Uterus (tissue), 4 donors: ENCODE measurements around the gene DNAH7. TPM values are rescaled to one million over a fixed set of nuclear protein-coding genes. Genes with fewer than 3 reads are reported as not detected.

Source experiments
- DNase-seq, 2 donors: peaks; one replicate each; pipeline ENCODE4 v3.0.0-alpha.2; 2019 to 2020
- H3K27ac ChIP-seq, 2 donors: fragments of 200-600 bp; sonication (generic); 1 replicate in 1 of 2; 2 replicates in 1 of 2; pipeline ENCODE4 v1.5.1; 2016 to 2018
- H3K27me3 ChIP-seq, 2 donors: fragments of 200-600 bp; sonication (generic); one replicate each; pipeline ENCODE4 v1.5.1; 2018 to 2019; ENCODE audit warnings: control low read depth in 1 of 2
- H3K36me3 ChIP-seq, 2 donors: fragments of 200-600 bp; sonication (generic); one replicate each; pipeline ENCODE4 v1.5.1; 2019; ENCODE audit warnings: control low read depth in 1 of 2
- H3K4me1 ChIP-seq, 2 donors: fragments of 200-600 bp; sonication (generic); one replicate each; pipeline ENCODE4 v1.5.1; 2018 to 2019; ENCODE audit warnings: control low read depth in 1 of 2
- H3K4me3 ChIP-seq, 2 donors: fragments of 200-600 bp; sonication (generic); 1 replicate in 1 of 2; 2 replicates in 1 of 2; pipeline ENCODE4 v1.5.1; 2018 to 2019; ENCODE audit warnings: mild to moderate bottlenecking in 1 of 2
- H3K9me3 ChIP-seq, 2 donors: fragments of 200-600 bp; sonication (generic); one replicate each; pipeline ENCODE4 v1.5.1; 2019; ENCODE audit warnings: control low read depth in 1 of 2
- CTCF ChIP-seq, 4 experiments: fragments of 200-600 bp in 2 of 4; fragments of 450-650 bp in 2 of 4; sonication (generic) in 2 of 4; IDR thresholded peaks; one replicate each; pipeline ENCODE4 v1.5.1; 2016 to 2019; ENCODE audit warnings: antibody characterized with exemption in 4 of 4, mild to moderate bottlenecking in 2 of 4, moderate library complexity in 1 of 4
- POLR2A ChIP-seq, 2 donors: fragments of 450-650 bp; IDR thresholded peaks; one replicate each; pipeline ENCODE4 v1.6.1; 2016; ENCODE audit warnings: antibody characterized with exemption in 2 of 2, mild to moderate bottlenecking in 1 of 2, moderate library complexity in 1 of 2
- intact Hi-C: fragments of 100-400 bp; cut with DNase I; formaldehyde crosslinking; loops from one replicate; pipeline ENCODE4 v1.15.1; 2023; ENCODE audit warnings: low total_unique reads
- total RNA-seq, 4 donors: library from RNA; depleted of rRNA in 3 of 4; stranded (reverse); fragments of >200 nt in 3 of 4; gene quantifications; one replicate each; pipeline versions ENCODE4 v1.1.0 to v1.2.4, GENCODE V29; 2014 to 2023
- donor health status: DM: yes; HTN: yes; CAD: no.

DNAH7 gene
- total RNA-seq, 4 donors from 2014 or later: 0.26 to 10.0 (median 1.7) TPM

GRCh38 chr2:195824478-195824877 lies 244.2 kb downstream of the DNAH7 start:
- no peak for DNase-seq
- no peaks in the 10 kb centered on the region for H3K27me3 ChIP-seq
- TF ChIP-seq POLR2A (IDR thresholded peaks at IDR 0.05) (no peak), CTCF (IDR thresholded peaks at IDR 0.05) (no peak)
- no peaks in the 10 kb centered on the region for H3K9me3 ChIP-seq
- H3K27ac ChIP-seq: no peak overlapping the region
- intact Hi-C loops: no loop called here
- no peaks in the 10 kb centered on the region for H3K4me1 ChIP-seq
- no peaks in the 10 kb centered on the region for H3K36me3 ChIP-seq
- no peak overlapping the region for H3K4me3 ChIP-seq

- TF ChIP-seq CTCF (IDR thresholded peaks at IDR 0.05): no peak
- TF ChIP-seq POLR2A (IDR thresholded peaks at IDR 0.05): no peak
- Histone ChIP-seq H3K9me3 (no peaks in the 10 kb centered on the region), H3K4me3 (no peak overlapping the region), H3K4me1 (no peaks in the 10 kb centered on the region), H3K27me3 (no peaks in the 10 kb centered on the region), H3K27ac (no peak overlapping the region), H3K36me3 (no peaks in the 10 kb centered on the region)
- no peak for DNase-seq
- intact Hi-C loops: no loop called here
Observed at GRCh38 chr2:195823206-195823605, 245.4 kb downstream of the DNAH7 start.

GRCh38 chr2:195821566-195821932 lies 247.1 kb downstream of the DNAH7 start:
- H3K27me3 ChIP-seq: no peaks in the 10 kb centered on the region
- no peaks in the 10 kb centered on the region for H3K4me1 ChIP-seq
- H3K4me3 ChIP-seq: no peak overlapping the region
- no peak overlapping the region for H3K27ac ChIP-seq
- no peak for DNase-seq
- intact Hi-C loops: no loop called here
- H3K9me3 ChIP-seq: no peaks in the 10 kb centered on the region
- TF ChIP-seq CTCF (IDR thresholded peaks at IDR 0.05) (no peak), POLR2A (IDR thresholded peaks at IDR 0.05) (no peak)
- no peaks in the 10 kb centered on the region for H3K36me3 ChIP-seq

- intact Hi-C loops: no loop called here
- Histone ChIP-seq H3K4me3 (no peak overlapping the region), H3K27me3 (no peaks in the 10 kb centered on the region), H3K36me3 (no peaks in the 10 kb centered on the region), H3K9me3 (no peaks in the 10 kb centered on the region), H3K27ac (no peak overlapping the region), H3K4me1 (no peaks in the 10 kb centered on the region)
- no peak for DNase-seq
- TF ChIP-seq CTCF (IDR thresholded peaks at IDR 0.05) (no peak), POLR2A (IDR thresholded peaks at IDR 0.05) (no peak)
Observed at GRCh38 chr2:195820867-195821565, 247.6 kb downstream of the DNAH7 start.

- Histone ChIP-seq H3K9me3 (no peaks in the 10 kb centered on the region), H3K27ac (no peak overlapping the region), H3K4me3 (no peak overlapping the region), H3K4me1 (no peaks in the 10 kb centered on the region), H3K27me3 (no peaks in the 10 kb centered on the region), H3K36me3 (no peaks in the 10 kb centered on the region)
- DNase-seq: no peak
- intact Hi-C loops: no loop called here
- TF ChIP-seq POLR2A (IDR thresholded peaks at IDR 0.05) (no peak), CTCF (IDR thresholded peaks at IDR 0.05) (no peak)
Observed at GRCh38 chr2:195820373-195820772, 248.3 kb downstream of the DNAH7 start.
